ENCODE results near the gene FAM169A. TPM values are rescaled to one million over a fixed set of nuclear protein-coding genes. Genes with fewer than 3 reads are reported as not detected.
"Not testable (repeated sequence)": the region's sequence is repeated elsewhere in the genome, so short reads cannot be mapped to it uniquely, and the experiment has no call there.

Gene FAM169A
- total RNA-seq, 2 experiments from 2014 or later, result 3.1 to 3.6 TPM

- no peak overlapping the region for H3K27ac Mint-ChIP-seq
- peaks cover 16% of the 10 kb centered on the region for H3K4me1 Mint-ChIP-seq
- CTCF ChIA-PET, result interaction anchor here (0.6 kb wide), 1 partner anchor 199 kb away, joined by 3 read pairs; no protein-coding TSS in a partner anchor
- POLR2A ChIA-PET, result no interaction called here
- no peak overlapping the region for H3K4me3 Mint-ChIP-seq
- H3K9me3 Mint-ChIP-seq, result no peaks in the 10 kb centered on the region
- no peak for DNase-seq
- peaks cover 3% of the 10 kb centered on the region for H3K27me3 Mint-ChIP-seq
- no peaks in the 10 kb centered on the region for H3K36me3 Mint-ChIP-seq (ENCODE audit: low read depth)
Observed at GRCh38 chr5:74862221-74862620, 4.0 kb downstream of the FAM169A start.

- H3K27ac Mint-ChIP-seq; H3K9me3 Mint-ChIP-seq; H3K27me3 Mint-ChIP-seq; H3K4me1 Mint-ChIP-seq; DNase-seq; H3K36me3 Mint-ChIP-seq (ENCODE audit: low read depth); POLR2A ChIA-PET; H3K4me3 Mint-ChIP-seq: not testable (repeated sequence)
- CTCF ChIA-PET, result interaction anchor here (0.6 kb wide), 1 partner anchor 654 kb away, joined by 3 read pairs; no protein-coding TSS in a partner anchor
Observed at GRCh38 chr5:74856975-74857374, 9.2 kb downstream of the FAM169A start.

- DNase-seq, result no peak
- Mint-ChIP-seq H3K27me3 (no peaks in the 10 kb centered on the region), H3K36me3 (ENCODE audit: low read depth) (peaks cover 6% of the 10 kb centered on the region), H3K9me3 (peaks cover 10% of the 10 kb centered on the region), H3K4me1 (peaks cover 23% of the 10 kb centered on the region), H3K4me3 (no peak overlapping the region), H3K27ac (no peak overlapping the region)
- POLR2A ChIA-PET, result no interaction called here
- CTCF ChIA-PET, result interaction anchor here (1.0 kb wide), 2 partner anchors 28 to 42 kb away, joined by 3 read pairs; no protein-coding TSS in a partner anchor
Observed at GRCh38 chr5:74853256-74853655, 12.9 kb downstream of the FAM169A start.

- peaks cover 23% of the 10 kb centered on the region for H3K4me1 Mint-ChIP-seq
Observed at GRCh38 chr5:74851684-74852353, 14.4 kb downstream of the FAM169A start.

GRCh38 chr5:74850789-74851425, 15.3 kb downstream of the FAM169A start:
- CTCF ChIA-PET, result interaction anchor here (0.6 to 1.5 kb wide), 3 partner anchors 9 to 1956 kb away, joined by 3 to 4 read pairs (median 3); no protein-coding TSS in a partner anchor
- peak overlapping the region; percentile 90 for H3K27ac Mint-ChIP-seq
- no peaks in the 10 kb centered on the region for H3K27me3 Mint-ChIP-seq
- peaks cover 4% of the 10 kb centered on the region for H3K36me3 Mint-ChIP-seq (ENCODE audit: low read depth)
- H3K4me1 Mint-ChIP-seq, result peaks cover 23% of the 10 kb centered on the region
- peaks cover 8% of the 10 kb centered on the region for H3K9me3 Mint-ChIP-seq
- POLR2A ChIA-PET, result no interaction called here
- no peak for DNase-seq
- H3K4me3 Mint-ChIP-seq, result no peak overlapping the region

More at GRCh38 chr5:74851684-74852353, 14.4 kb downstream of the FAM169A start:
- ChIA-PET POLR2A (interaction anchor here (0.7 kb wide), 1 partner anchor 1616 kb away, joined by 3 read pairs; no protein-coding TSS in a partner anchor), CTCF (interaction anchor here (0.6 to 1.5 kb wide), 2 partner anchors 8 to 1955 kb away, joined by 3 to 4 read pairs; no protein-coding TSS in a partner anchor)
- Mint-ChIP-seq H3K4me3 (peak overlapping the region; percentile 60), H3K27me3 (no peaks in the 10 kb centered on the region), H3K36me3 (ENCODE audit: low read depth) (peaks cover 6% of the 10 kb centered on the region), H3K9me3 (peaks cover 10% of the 10 kb centered on the region), H3K27ac (peak overlapping the region; percentile 90)
- no peak for DNase-seq

GRCh38 chr5:74850030-74850429, 16.2 kb downstream of the FAM169A start:
- H3K9me3 Mint-ChIP-seq, result peaks cover 4% of the 10 kb centered on the region
- ChIA-PET POLR2A (no interaction called here), CTCF (interaction anchor here (0.6 to 1.5 kb wide), 3 partner anchors 10 to 77 kb away, joined by 3 read pairs; no protein-coding TSS in a partner anchor)
- no peak overlapping the region for H3K27ac Mint-ChIP-seq
- peaks cover 23% of the 10 kb centered on the region for H3K4me1 Mint-ChIP-seq
- no peaks in the 10 kb centered on the region for H3K36me3 Mint-ChIP-seq (ENCODE audit: low read depth)
- H3K27me3 Mint-ChIP-seq, result no peaks in the 10 kb centered on the region
- no peak for DNase-seq
- H3K4me3 Mint-ChIP-seq, result no peak overlapping the region

- Mint-ChIP-seq H3K36me3 (ENCODE audit: low read depth) (no peaks in the 10 kb centered on the region), H3K4me1 (peaks cover 23% of the 10 kb centered on the region), H3K9me3 (no peaks in the 10 kb centered on the region), H3K27me3 (no peaks in the 10 kb centered on the region), H3K27ac (no peak overlapping the region), H3K4me3 (no peak overlapping the region)
- POLR2A ChIA-PET, result no interaction called here
- no peak for DNase-seq
- CTCF ChIA-PET, result interaction anchor here (0.8 kb wide), 1 partner anchor 107 kb away, joined by 3 read pairs; no protein-coding TSS in a partner anchor
Observed at GRCh38 chr5:74848553-74849025, 17.6 kb downstream of the FAM169A start.

GRCh38 chr5:74839229-74839628, 27.0 kb downstream of the FAM169A start:
- peaks cover 2% of the 10 kb centered on the region for H3K36me3 Mint-ChIP-seq (ENCODE audit: low read depth)
- ChIA-PET CTCF (no interaction called here), POLR2A (no interaction called here)
- no peaks in the 10 kb centered on the region for H3K27me3 Mint-ChIP-seq
- H3K4me1 Mint-ChIP-seq, result peaks cover 9% of the 10 kb centered on the region
- DNase-seq, result no peak
- H3K9me3 Mint-ChIP-seq, result no peaks in the 10 kb centered on the region
- H3K4me3 Mint-ChIP-seq, result no peak overlapping the region
- no peak overlapping the region for H3K27ac Mint-ChIP-seq

- no peak overlapping the region for H3K4me3 Mint-ChIP-seq
- DNase-seq, result no peak
- ChIA-PET POLR2A (no interaction called here), CTCF (interaction anchor here (1.0 kb wide), 1 partner anchor 71 kb away, joined by 3 read pairs; the partner anchor contains the start of genes GFM2 and NSA2)
- no peaks in the 10 kb centered on the region for H3K27me3 Mint-ChIP-seq
- H3K9me3 Mint-ChIP-seq, result no peaks in the 10 kb centered on the region
- peaks cover 9% of the 10 kb centered on the region for H3K4me1 Mint-ChIP-seq
- no peak overlapping the region for H3K27ac Mint-ChIP-seq
- peaks cover 2% of the 10 kb centered on the region for H3K36me3 Mint-ChIP-seq (ENCODE audit: low read depth)
Observed at GRCh38 chr5:74838262-74838661, 27.9 kb downstream of the FAM169A start.

GRCh38 chr5:74837115-74837514, 29.1 kb downstream of the FAM169A start:
- ChIA-PET POLR2A (no interaction called here), CTCF (interaction anchor here (0.6 to 1.0 kb wide), 3 partner anchors 70 to 399 kb away, joined by 3 to 6 read pairs (median 3); partner anchors contain the start of genes ANKRD31, GFM2 and NSA2)
- H3K9me3 Mint-ChIP-seq, result no peaks in the 10 kb centered on the region
- H3K4me3 Mint-ChIP-seq, result no peak overlapping the region
- peaks cover 9% of the 10 kb centered on the region for H3K4me1 Mint-ChIP-seq
- H3K27me3 Mint-ChIP-seq, result no peaks in the 10 kb centered on the region
- no peak for DNase-seq
- no peak overlapping the region for H3K27ac Mint-ChIP-seq
- H3K36me3 Mint-ChIP-seq (ENCODE audit: low read depth), result peaks cover 2% of the 10 kb centered on the region

GRCh38 chr5:74833537-74834266, 32.5 kb downstream of the FAM169A start:
- Mint-ChIP-seq H3K4me3 (no peak overlapping the region), H3K27me3 (no peaks in the 10 kb centered on the region), H3K4me1 (peaks cover 7% of the 10 kb centered on the region), H3K9me3 (no peaks in the 10 kb centered on the region), H3K36me3 (ENCODE audit: low read depth) (peaks cover 2% of the 10 kb centered on the region), H3K27ac (no peak overlapping the region)
- ChIA-PET CTCF (interaction anchor here (0.5 kb wide), 1 partner anchor 1377 kb away, joined by 3 read pairs; no protein-coding TSS in a partner anchor), POLR2A (no interaction called here)
- no peak for DNase-seq

- POLR2A ChIA-PET, result no interaction called here
- Mint-ChIP-seq H3K4me1 (no peaks in the 10 kb centered on the region), H3K36me3 (ENCODE audit: low read depth) (peaks cover 2% of the 10 kb centered on the region), H3K27me3 (no peaks in the 10 kb centered on the region), H3K27ac (no peak overlapping the region), H3K9me3 (no peaks in the 10 kb centered on the region), H3K4me3 (no peak overlapping the region)
- CTCF ChIA-PET, result no interaction called here
- no peak for DNase-seq
Observed at GRCh38 chr5:74829413-74829812, 36.8 kb downstream of the FAM169A start.

Measured in activated CD4-positive, alpha-beta T cell treated with anti-CD3 and anti-CD28 coated beads, Interleukin-2, amount 10 ng/mL, durations not matched to agents 7 days and 5 days (primary cell).